ENCODE data around the gene PFKL. TPM values are rescaled to one million over a fixed set of nuclear protein-coding genes. Genes with fewer than 3 reads are reported as not detected.

Gene PFKL
- total and polyA plus RNA-seq, 2 of the 8 experiments (the other 6 are each of a cell fraction or from before 2014, with no cell fraction given), result 80.2 to 82.3 TPM

DNA sequence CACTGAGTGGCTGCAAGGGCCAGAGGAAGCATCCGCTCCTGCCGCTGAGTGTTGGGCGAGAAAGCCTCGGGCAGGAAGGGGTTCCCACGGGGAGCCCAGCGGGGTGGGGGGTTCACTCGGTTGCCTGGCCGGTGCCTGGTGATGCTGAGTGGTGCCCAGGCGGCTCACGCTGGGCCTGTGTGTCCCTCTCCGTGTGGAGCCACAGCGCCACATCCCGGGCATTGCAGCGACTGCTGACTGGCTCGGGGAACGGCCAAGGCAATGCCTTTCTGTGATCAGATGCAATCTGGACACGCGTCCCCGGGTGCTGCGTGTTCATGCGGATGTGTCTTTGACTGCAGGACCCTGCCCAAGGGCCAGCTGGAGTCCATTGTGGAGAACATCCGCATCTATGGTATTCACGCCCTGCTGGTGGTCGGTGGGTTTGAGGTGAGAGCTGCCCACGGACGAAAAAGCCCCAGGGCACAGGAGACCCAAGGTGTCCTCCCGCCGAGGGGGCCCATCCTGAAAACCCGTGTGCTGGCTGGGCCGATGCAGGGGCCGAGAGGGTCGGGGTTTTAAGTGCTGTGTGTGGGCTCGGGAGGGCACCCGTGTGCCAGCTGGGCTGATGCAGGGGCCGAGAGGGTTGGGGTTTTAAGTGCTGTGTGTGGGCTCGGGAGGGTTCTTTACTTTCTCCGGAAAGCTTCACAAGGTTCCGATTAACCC is 22.9 kb downstream of the PFKL start:
- Histone ChIP-seq H3K27ac (ENCODE audit: low read depth, low read length) (no peak overlapping the region), H3K23ac (ENCODE audit: insufficient read length) (no peak overlapping the region), H2BK20ac (ENCODE audit: low read length) (no peak overlapping the region), H3K4me2 (ENCODE audit: insufficient read depth in 1 of 2, low read depth in 2 of 2, low read length in 2 of 2) (no peak overlapping the region), H3K4me3 (ENCODE audit: extremely low read depth in 1 of 4, insufficient read depth in 2 of 4, low read depth in 3 of 4, low read length in 4 of 4) (no peak overlapping the region), H3K4me1 (replicated peaks in 1 of 4; ENCODE audit: control insufficient read depth in 3 of 4, insufficient read depth in 4 of 4, low read length in 3 of 4) (no peaks in the 10 kb centered on the region), H3K36me3 (ENCODE audit: control insufficient read depth in 2 of 4, insufficient read depth in 4 of 4, low read length in 3 of 4) (peaks cover 0 to 42% (median 1%) of the 10 kb centered on the region in 4 experiments; a peak in 2 of 8 replicates), H3K79me2 (ENCODE audit: control insufficient read depth in 1 of 2, insufficient read depth in 2 of 2, low read length in 2 of 2) (no peaks in the 10 kb centered on the region), H4K8ac (ENCODE audit: extremely low read depth, insufficient read depth, low read length) (no peak overlapping the region), H2AFZ (ENCODE audit: low read length) (no peak overlapping the region), H3K56ac (replicated peaks; ENCODE audit: insufficient read length, low read depth, low read length) (no peak overlapping the region), H3K4ac (replicated peaks; ENCODE audit: insufficient read length, low read depth, low read length) (no peak overlapping the region), H3K9ac (replicated peaks in 1 of 4; ENCODE audit: extremely low read depth in 1 of 4, low read depth in 3 of 4, low read length in 3 of 4) (no peak overlapping the region), H3K18ac (ENCODE audit: extremely low read depth, low read length) (no peak overlapping the region), H3K9me3 (ENCODE audit: insufficient read depth in 2 of 2, low read depth in 1 of 2, low read length in 1 of 2) (no peaks in the 10 kb centered on the region), H3K79me1 (ENCODE audit: low read depth, low read length) (no peaks in the 10 kb centered on the region), H3K27me3 (replicated peaks in 1 of 4; ENCODE audit: control insufficient read depth in 3 of 4, extremely low read depth in 1 of 4, insufficient read depth in 3 of 4, low read length in 3 of 4) (no peaks in the 10 kb centered on the region), H2BK12ac (ENCODE audit: low read depth, low read length) (no peak overlapping the region), H2BK5ac (ENCODE audit: low read depth, low read length) (no peak overlapping the region), H3K23me2 (ENCODE audit: low read depth, low read length) (no peaks in the 10 kb centered on the region), H4K20me1 (replicated peaks in 1 of 2; ENCODE audit: control insufficient read depth in 1 of 2, insufficient read depth in 2 of 2, low read length in 2 of 2) (peaks cover 0 to 3% of the 10 kb centered on the region in 2 experiments), H2BK15ac (ENCODE audit: low read length) (no peak overlapping the region), H3K14ac (ENCODE audit: insufficient read length) (no peak overlapping the region), H4K91ac (replicated peaks; ENCODE audit: insufficient read length, low read length) (no peak overlapping the region), H2AK5ac (ENCODE audit: low read depth, low read length) (no peak overlapping the region), H4K5ac (ENCODE audit: insufficient read length, low read depth, low read length) (no peak overlapping the region), H2BK120ac (replicated peaks; ENCODE audit: low read depth, low read length) (no peak overlapping the region)
- TF ChIP-seq SIRT6 (IDR thresholded peaks at IDR 0.05; ENCODE audit: low read length) (no peak), RAD21 (IDR thresholded peaks at IDR 0.05 in 1 of 2, conservative IDR thresholded peaks at IDR 0.05 in 1 of 2; ENCODE audit: low read depth in 2 of 2, low read length in 2 of 2) (peak in 1 of 2 experiments; percentile 9; a peak in 1 of 4 replicates)
- TF ChIP-seq, protein P1, sequence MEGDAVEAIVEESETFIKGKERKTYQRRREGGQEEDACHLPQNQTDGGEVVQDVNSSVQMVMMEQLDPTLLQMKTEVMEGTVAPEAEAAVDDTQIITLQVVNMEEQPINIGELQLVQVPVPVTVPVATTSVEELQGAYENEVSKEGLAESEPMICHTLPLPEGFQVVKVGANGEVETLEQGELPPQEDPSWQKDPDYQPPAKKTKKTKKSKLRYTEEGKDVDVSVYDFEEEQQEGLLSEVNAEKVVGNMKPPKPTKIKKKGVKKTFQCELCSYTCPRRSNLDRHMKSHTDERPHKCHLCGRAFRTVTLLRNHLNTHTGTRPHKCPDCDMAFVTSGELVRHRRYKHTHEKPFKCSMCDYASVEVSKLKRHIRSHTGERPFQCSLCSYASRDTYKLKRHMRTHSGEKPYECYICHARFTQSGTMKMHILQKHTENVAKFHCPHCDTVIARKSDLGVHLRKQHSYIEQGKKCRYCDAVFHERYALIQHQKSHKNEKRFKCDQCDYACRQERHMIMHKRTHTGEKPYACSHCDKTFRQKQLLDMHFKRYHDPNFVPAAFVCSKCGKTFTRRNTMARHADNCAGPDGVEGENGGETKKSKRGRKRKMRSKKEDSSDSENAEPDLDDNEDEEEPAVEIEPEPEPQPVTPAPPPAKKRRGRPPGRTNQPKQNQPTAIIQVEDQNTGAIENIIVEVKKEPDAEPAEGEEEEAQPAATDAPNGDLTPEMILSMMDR (IDR thresholded peaks at IDR 0.05; ENCODE audit: control extremely low read depth in 1 of 3, insufficient read depth in 1 of 3, low read depth in 1 of 3, low read length in 3 of 3), result peak in 1 of 3 experiments; percentile 2; a peak in 1 of 4 replicates
- no peak for DNase-seq (ENCODE audit: low read depth in 1 of 2, low spot score in 2 of 2)
- FAIRE-seq, result no peak
- 89% methylated on average over 34 of the region's 38 CpGs; no CpG with 5 or more reads in 1 of the 2 experiments for WGBS, 2 experiments (ENCODE audit: extremely low coverage in 1 of 2, insufficient coverage in 1 of 2, insufficient read length in 1 of 2, insufficient replicate concordance in 2 of 2, low coverage in 1 of 2, low lambda C conversion rate in 2 of 2, missing lambda C conversion rate in 1 of 2)
- POLR2A ChIA-PET (ENCODE audit: partially characterized antibody), result interaction anchor here (1.5 kb wide), 1 partner anchor 11 kb away, joined by 8 read pairs; no protein-coding TSS in a partner anchor
- CTCF ChIA-PET (ENCODE audit: partially characterized antibody), result interaction anchor here (0.7 to 2.0 kb wide), 3 partner anchors 10 to 18 kb away, joined by 3 to 5 read pairs (median 4); no protein-coding TSS in a partner anchor

Data from H1 (cell line).